GM04503 (cell line): ENCODE results near the gene DEPDC1.
A peak's percentile ranks its signal among the peaks of the same experiment; 100 is the strongest.
"Not testable (repeated sequence)": the region's sequence is repeated elsewhere in the genome, so short reads cannot be mapped to it uniquely, and the experiment has no call there.

Source experiments
- DNase-seq: peaks from one replicate; pipeline ENCODE4 v3.0.0-alpha.2; 2012; ENCODE audit warnings: low read depth

Gene DEPDC1, protein sequence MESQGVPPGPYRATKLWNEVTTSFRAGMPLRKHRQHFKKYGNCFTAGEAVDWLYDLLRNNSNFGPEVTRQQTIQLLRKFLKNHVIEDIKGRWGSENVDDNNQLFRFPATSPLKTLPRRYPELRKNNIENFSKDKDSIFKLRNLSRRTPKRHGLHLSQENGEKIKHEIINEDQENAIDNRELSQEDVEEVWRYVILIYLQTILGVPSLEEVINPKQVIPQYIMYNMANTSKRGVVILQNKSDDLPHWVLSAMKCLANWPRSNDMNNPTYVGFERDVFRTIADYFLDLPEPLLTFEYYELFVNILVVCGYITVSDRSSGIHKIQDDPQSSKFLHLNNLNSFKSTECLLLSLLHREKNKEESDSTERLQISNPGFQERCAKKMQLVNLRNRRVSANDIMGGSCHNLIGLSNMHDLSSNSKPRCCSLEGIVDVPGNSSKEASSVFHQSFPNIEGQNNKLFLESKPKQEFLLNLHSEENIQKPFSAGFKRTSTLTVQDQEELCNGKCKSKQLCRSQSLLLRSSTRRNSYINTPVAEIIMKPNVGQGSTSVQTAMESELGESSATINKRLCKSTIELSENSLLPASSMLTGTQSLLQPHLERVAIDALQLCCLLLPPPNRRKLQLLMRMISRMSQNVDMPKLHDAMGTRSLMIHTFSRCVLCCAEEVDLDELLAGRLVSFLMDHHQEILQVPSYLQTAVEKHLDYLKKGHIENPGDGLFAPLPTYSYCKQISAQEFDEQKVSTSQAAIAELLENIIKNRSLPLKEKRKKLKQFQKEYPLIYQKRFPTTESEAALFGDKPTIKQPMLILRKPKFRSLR

DNA sequence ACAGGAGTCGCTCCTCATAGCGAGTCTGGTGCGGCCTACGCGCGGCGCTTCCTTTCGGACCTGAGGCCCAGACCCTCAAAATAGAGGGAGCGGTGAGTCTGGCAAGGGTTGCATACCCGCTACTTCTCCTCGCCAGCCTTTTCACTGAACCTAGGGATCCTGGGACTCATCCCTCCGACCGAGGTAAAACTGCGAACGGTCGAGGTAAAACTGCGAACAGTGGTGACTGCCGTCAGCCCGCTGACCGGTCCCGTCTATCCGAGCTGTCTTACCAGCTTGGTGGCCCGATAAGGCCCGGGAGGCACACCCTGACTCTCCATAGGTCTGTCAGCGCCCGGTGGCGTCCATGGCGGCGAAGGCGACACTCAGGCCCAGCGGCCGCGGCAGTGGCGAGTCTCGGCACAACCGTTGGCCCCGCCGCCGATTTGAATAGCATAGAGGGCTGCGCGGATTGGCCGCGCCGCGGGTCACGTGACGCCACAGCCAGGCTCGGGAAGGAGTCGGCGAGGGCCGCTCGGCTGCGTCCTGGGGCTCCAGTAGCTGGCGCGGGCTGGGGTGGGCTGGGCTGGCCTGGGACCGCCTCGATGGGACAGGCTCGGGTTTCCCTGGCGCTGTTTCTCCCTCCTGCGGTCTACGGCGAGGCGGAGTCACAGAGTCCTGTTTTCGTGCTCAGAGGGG lies at the start of gene DEPDC1:
Gene DEPDC1 (minus strand): TSS at position 403 of the 678 bp plus-strand sequence. CDS start 83 bp downstream, at position 320.
- peak; percentile 55 for DNase-seq

DNA sequence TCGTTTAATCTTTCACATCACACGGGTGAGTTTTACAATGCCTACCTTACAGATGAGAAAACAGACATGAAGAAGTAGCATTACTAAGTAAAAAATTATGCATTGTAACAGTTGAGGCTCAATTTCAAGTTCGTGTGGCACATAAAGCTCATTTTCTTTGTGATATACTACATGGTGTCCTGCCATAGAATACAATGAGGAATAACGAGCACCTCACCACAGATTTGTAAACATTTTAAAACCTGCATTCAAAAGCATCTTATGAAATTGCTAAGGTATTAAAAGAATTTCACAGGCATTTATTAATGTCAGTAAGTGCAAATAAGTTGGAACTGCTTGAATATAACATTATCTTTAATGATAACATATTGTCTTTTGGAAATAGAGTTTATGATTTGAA lies 47.8 kb upstream of the DEPDC1 start:
- DNase-seq, result no peak

DNA sequence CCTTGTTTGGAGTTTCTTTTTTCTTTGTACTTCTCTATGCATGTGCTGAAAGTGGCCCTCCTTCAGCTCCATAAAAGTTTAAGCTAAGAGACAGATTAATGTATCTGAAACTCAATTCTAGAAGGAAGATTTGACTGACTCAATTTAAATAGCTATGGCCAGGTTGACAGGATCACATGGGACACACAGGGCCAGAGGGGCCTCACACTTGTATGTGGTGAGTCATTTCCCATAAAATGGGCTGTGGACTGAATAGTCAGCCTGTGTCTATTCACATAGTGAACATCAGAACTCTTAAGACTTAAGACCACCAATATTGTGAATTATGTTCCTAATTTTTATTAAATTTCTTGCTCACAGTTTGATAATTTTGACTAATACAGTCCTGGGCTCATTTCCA lies 45.7 kb upstream of the DEPDC1 start:
- DNase-seq, result no peak

DNA sequence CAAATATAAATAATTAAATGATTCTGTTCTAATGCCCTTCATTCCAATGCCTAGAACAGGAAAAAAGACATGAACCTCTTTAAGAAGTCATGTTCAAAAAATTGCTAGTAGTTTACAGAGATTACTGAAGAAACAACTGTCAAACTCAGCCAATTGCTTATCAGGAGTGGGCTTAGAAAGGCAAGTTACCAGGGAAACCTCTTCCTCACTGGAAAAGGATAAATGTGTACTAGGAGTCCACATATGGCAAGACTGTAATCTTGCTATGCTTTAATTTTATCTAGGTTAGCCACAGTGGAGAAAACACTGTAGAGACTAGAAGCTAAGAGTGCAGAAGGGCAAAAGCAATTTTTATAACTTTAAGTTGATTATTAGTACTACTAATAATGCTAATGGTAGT lies 42.1 kb upstream of the DEPDC1 start:
- no peak for DNase-seq

DNA sequence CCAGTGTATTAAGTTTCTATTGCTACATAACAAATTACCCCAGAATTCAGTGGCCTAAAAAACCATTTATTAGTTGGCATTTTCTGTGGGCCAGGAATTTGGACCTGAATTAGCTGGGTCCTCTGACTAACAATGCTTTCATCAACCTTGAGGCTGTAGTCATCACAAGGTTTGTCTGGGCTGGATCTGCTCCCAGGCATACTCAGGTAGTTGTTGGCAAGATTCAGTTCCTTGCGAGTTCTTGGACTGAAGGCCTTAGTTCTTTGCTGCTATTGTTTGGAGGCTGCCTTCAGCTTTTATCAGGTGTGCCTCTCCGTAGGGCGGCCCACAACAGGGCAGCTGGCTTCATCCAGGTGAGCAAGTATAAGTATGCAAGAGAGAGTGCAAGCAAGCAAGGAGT lies 31.4 kb upstream of the DEPDC1 start:
- DNase-seq, result no peak

DNA sequence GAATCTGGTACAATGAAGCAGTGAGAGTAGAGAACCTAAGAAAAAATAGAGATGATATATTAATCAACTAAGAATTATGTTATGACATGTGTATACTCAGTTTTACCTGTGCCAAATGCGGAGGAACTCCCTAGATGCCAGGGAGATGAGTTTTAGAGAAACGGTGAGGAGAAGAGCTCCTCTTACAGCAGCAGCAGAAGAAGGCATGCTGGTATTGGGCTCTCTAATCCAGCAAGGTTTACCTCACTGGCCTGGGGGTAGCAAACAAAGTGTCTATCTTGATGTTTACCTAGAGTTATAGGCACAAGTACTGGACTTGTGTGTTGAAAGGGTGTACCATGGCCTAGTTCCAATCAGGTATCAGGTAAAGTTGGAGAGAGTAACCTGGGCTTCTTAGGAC lies 28.9 kb upstream of the DEPDC1 start:
- DNase-seq, result no peak

DNA sequence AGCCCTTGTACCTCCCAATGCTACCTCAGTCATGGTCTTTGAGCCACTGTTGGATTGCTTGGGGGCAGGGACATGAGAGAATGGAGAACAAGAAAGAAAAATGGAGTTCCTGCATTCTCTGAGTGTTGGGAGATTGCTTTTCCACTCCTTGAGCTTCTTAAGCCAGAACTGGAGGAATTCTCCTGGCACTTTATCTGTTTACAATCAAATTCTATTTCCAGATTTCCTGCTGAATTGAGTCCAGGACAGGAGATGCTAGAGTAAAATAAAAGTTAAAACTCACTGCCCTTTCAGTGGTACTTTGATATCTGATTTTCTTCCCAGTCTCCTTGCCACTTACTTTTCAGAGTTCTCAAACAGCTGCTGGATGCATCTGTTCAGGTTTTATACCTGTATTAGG lies 24.4 kb upstream of the DEPDC1 start:
- DNase-seq, result no peak

DNA sequence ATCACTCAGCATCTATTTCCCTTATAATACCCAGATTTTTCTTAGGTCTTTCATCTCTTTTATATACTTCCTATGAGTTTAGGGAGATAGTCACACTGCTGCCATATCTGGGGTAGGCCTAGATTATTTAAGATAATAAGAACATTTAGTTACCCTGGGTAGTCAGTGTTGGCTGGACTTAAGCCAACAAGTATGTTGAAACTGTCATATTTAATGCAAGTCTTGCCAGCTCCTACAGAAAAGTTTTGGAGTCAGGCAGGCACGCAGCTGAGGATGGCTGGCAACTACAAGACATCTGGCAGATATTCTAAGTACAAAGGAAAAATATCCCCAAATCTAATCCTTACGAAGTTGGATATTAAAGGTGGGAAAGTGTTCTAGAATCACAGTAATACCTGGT lies 19.2 kb upstream of the DEPDC1 start:
- no peak for DNase-seq

DNA sequence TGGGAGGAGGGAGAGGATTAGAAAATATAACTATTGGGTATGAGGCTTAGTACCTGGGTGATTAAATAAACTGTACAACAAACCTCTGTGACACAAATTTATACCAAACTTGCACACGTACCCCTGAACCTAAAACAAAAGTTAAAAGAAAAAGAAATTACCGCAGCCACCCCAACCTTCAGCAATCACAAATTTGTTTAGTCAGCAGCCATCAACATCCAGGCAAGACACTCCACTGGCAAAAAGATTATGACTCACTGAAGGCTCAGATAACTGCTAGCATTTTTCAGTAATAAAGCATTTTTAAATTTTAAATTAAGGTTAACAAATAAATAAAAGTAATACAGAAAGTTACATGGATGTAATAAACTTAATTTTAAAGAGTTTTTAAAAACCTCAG lies 14.4 kb upstream of the DEPDC1 start:
- no peak for DNase-seq

DNA sequence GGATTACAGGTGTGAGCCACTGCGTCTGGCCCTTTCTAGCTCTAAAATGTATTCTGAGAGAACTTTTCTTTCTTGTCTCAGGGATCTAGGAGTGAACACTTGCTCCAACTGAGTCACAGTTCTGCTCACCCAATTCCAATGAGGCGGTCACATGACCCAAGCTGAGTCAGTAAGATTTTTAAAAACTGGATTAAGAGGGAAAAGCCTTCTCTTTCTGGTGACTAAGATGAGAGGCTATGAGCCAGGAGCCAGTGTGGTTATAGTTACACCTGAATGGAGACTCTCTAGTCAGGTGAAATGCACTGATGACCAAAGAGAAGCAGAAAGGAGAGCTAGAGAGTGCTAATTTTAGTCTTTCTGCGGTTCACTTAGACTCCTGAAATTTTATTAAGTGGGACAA lies 9.5 kb upstream of the DEPDC1 start:
- no peak for DNase-seq

DNA sequence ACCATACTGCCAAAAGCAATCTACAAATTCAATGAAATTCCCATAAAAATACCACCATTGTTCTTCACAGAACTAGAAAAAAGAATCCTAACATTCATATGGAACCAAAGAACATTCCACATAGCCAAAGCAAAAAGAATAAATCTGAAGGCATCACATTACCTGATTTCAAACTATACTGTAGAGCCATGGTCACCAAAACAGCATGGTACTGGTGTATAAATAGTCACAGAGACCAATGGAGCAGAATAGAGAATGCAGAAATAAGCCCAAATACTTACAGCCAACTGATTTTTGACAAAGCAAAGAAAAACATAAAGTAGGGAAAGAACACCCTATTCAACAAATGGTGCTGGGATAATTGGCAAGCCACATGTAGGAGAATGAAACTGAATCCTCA lies 6.2 kb upstream of the DEPDC1 start:
- no peak for DNase-seq

DNA sequence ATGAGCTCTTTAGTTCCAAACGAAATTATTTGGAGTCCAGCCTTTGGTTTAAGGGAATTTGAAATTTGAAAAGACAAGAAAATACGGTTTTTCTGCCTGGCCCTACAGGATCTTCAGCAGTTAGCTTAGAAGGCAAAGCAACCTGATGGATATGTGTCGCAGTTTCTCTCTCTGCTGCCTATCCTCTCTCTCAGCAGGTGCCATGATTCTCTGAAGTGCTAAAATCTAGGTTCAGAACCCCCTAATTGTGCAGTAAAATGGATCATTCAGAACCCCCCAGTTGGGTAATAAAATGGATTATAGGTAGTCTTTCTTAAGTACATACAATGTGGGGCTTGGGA lies 446 bp upstream of the DEPDC1 start:
- no peak for DNase-seq

DNA sequence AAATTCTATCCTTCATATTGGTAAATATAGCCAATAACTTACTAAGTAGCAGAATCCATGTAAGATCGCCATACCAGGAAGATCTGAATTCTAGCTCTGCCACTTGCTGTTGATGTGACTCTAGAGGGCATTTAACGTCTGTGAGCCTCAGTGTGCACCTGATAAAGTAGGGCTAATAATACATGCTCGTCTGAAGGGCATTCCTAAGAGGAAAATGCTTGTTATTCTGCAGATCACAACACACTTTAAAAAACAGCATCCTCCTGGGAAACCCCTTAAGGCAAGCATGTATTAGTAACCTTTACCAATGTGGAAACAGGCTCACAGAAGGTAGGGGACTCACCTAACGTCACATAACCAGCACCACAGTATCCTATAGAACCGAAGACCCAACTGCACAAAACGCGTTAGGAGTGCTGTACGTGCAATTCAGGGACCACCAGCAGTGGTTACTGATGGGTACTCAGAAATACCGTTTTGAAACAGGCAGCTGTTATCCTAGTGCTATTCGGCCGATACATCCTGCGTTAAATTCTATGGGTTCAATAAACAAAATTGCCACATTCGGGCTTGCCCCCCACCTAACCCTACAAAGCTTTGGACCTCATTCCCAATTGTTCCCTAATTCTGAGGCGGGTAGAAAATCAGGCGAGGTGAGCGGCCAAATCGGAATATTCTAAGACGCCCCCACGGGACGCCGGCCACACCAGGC lies 758 bp downstream of the DEPDC1 start:
- DNase-seq, result no peak

DNA sequence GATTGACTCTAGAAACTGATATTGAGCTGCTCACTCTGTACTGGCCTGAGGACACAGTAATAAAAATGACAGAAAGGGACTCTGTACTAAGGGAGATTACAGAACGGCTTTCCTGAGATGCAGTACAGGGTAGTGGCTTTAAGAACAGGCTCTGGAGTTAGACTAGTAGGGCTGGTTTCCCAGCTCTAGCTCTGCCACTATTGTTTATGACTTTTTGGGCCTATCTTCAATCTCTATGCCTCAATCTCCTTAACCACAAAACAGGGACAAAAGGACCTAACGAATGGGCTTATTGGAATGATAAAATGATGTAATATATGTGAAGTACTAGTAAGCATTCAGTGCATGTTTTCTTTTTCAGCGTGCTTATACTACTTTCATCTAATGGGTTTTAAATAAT lies 1.4 kb downstream of the DEPDC1 start:
- no peak for DNase-seq

DNA sequence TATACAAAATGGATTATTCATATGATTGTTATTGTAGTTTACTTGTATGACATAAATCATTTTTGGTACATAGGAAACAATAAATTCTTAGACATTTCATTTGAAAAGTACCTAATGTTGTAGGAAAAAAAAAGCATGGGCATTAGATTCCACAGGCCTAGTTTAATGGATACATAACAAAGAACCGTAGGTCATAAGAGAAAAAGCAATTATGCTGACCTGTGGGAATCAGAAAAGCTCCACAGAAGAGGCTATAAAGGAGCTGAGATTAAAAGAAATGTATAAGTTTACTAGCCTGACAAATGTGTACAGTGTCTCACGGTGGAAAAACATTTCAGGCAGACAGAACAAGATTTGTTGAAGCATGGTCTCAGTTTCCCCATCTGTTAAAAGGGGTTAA lies 3.7 kb downstream of the DEPDC1 start:
- no peak for DNase-seq

DNA sequence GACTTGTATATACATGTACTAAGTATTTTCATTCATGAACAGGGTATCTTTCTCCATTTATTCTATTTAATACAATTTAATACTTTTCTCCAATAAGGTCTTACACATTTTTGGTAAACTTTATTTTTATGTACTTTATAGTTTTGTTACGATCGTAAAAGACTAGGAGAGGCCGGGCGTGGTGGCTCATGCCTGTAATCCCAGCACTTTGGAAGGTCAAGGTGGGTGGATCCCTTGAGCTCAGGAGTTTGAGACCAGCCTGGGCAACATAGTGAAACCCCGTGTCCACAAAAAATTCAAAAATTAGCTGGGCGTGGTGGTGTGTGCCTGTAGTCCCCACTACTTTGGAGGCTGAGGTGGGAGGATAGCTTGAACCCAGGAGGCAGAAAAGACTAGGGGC lies 4.6 kb downstream of the DEPDC1 start:
- DNase-seq, result not testable (repeated sequence)

DNA sequence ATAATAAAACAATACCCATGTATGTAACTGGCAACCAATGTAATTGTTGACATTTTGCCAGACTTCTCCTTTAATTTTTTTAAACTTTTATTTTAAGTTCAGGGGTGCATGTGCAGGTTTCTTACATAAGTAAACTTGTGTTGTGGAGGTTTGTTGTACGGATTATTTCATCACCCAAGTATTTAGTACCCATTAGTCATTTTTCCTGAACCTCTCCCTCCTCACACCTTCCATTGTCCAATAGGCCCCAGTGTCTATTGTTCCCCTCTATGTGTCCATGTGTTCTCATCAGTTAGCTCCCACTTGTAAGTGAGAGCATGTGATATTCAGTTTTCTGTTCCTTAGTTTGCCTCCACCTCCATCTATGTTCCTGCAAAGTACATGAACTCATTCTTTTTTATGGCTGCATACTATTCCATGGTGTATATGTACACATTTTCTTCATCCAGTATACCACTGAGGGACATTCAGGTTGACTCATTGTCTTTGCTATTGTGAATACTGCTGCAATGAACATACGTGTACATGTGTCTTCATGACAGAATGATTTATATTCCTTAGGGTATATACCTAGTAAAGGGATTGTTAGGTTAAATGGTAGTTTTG lies 6.7 kb downstream of the DEPDC1 start:
- DNase-seq, result no peak

DNA sequence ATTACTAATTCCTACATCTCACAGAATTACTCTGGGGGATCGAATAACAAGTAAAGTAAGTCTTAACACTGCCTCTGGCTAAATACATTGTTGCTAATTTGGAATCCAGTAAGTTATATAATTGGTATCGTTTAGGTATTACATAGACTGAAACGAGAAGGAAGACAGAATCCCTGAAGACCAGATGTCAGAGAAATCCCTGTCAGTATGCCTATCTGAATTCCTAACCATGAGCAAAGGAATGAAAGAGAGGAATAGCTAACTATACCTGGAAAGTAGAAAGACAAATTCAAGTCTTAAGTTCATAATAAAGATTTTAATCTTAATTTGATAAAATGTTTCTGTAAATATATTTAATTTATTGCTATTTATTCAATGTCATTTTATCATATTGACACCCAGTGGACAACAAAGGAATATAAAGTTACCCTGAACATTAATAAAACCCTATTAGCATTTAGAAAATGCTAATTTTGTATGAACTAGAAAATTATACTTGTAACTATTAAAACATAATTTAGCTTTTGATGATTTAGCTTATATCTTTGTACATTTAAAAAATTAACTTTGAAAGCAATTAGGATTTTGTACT lies 11.4 kb downstream of the DEPDC1 start:
- DNase-seq, result no peak

DNA sequence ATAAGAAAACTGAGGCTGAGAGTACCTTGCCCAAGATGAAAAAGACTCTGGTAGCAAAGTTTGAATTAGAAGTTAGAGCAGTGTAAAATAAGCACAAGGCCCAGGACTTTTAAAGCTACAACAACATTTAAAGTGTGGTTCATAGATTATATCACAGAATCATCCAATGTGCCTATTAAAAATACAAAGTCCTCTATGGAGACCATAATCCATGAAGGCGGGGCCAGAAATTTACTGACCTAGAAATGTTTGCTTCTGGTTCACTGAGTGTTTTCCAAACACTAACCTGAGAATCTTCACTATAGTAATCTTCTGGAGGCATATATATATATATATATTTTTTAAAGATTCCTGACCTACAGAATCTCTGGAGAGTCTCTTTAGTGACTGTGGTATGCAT lies 12.3 kb downstream of the DEPDC1 start:
- no peak for DNase-seq

DNA sequence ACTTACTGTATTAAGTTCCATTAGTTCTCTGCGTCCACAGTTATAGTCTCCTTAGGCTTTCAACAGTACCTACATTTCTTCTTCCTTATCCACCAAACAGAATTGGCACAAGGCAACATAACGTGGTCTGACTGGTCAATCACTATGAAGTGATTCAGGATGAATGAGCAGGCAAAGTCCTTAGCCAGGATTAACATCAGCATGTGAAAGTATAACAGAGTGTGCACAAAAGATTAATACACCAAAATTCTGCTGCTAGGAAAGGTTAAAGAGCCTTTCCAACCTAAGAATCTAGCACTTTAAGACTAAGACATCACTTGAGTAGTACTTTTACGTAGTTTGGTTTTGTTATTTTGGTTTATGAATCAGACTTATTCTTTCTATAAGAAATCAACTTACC lies 15.8 kb downstream of the DEPDC1 start:
- no peak for DNase-seq

DNA sequence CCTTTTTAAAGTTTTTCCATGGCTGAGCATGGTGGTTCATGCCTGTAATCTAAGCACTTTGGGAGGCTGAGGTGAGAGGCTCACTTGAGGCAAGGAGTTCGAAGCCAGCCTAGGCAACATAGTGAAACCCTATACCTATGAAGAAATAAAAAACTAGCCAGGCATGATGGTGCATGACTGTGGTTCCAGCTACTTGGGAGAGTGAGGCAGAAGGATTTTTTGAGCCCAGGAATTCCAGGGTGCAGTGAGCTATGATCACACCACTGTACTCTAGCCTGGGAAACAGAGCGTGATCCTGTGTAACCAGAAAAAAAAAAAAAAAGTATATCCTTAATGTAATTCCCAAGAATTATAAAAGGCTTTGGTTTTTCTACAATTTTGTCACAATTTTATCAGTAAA lies 17.4 kb downstream of the DEPDC1 start:
- DNase-seq, result no peak

DNA sequence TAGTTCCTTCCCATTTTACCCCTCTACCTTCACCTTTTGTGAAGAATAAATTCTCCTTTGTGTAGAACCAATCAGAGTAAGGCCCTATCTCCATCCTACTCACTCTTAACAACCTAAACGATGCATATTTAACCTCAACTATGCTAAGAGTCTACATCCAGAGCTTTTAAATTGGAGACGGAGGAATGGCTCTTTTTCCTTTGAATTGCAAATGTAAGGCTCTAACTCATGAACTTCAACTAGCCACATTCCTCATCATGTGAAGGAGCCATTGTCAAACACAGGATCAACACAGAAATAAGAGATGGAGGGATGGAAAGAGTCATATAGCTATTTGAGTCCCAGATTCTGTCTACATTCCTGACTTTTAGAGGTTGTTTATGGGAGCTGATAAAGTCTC lies 18.2 kb downstream of the DEPDC1 start:
- DNase-seq, result no peak
